ENCODE measurements around the gene GNAT1. TPM values are rescaled to one million over a fixed set of nuclear protein-coding genes. Genes with fewer than 3 reads are reported as not detected.
"Not testable (repeated sequence)": the region's sequence is repeated elsewhere in the genome, so short reads cannot be mapped to it uniquely, and the experiment has no call there.

The GNAT1 gene
- total RNA-seq, 1 donor from 2014 or later = 0.05 TPM

GRCh38 chr3:50202353-50203112 lies 11.1 kb downstream of the GNAT1 start:
- peak; percentile 8 for DNase-seq (ENCODE audit: low read depth)

- DNase-seq (ENCODE audit: low read depth) = no peak
Measured at GRCh38 chr3:50203113-50203808, 11.9 kb downstream of the GNAT1 start.

- peak; percentile 22 for DNase-seq (ENCODE audit: low read depth)
Measured at GRCh38 chr3:50203809-50204803, 12.7 kb downstream of the GNAT1 start.

- DNase-seq (ENCODE audit: low read depth) = no peak
Measured at GRCh38 chr3:50204804-50205412, 13.5 kb downstream of the GNAT1 start, which contains the start of gene SLC38A3. Gene SLC38A3, plus strand, starts transcription at chr3:50205271. Its CDS starts 8,929 bp downstream, at chr3:50214200.

- no peak for DNase-seq (ENCODE audit: low read depth)
Measured at GRCh38 chr3:50205413-50206276, 14.2 kb downstream of the GNAT1 start.

- no peak for DNase-seq (ENCODE audit: low read depth)
Measured at GRCh38 chr3:50207359-50208042, 16.1 kb downstream of the GNAT1 start.

- DNase-seq (ENCODE audit: low read depth) = no peak
Measured at GRCh38 chr3:50208677-50209344, 17.4 kb downstream of the GNAT1 start.

GRCh38 chr3:50210176-50210509 lies 18.7 kb downstream of the GNAT1 start:
- no peak for DNase-seq (ENCODE audit: low read depth)

- no peak for DNase-seq (ENCODE audit: low read depth)
Measured at GRCh38 chr3:50210510-50211367, 19.3 kb downstream of the GNAT1 start.

GRCh38 chr3:50211368-50211717 lies 19.9 kb downstream of the GNAT1 start:
- not testable (repeated sequence) for DNase-seq (ENCODE audit: low read depth)

GRCh38 chr3:50211930-50212329 lies 20.5 kb downstream of the GNAT1 start:
- peak; percentile 84 for DNase-seq (ENCODE audit: low read depth)

GRCh38 chr3:50212502-50212901 lies 21.1 kb downstream of the GNAT1 start:
- DNase-seq (ENCODE audit: low read depth) = no peak

- no peak for DNase-seq (ENCODE audit: low read depth)
Measured at GRCh38 chr3:50212971-50213370, 21.6 kb downstream of the GNAT1 start.

- DNase-seq (ENCODE audit: low read depth) = no peak
Measured at GRCh38 chr3:50213373-50213772, 22.0 kb downstream of the GNAT1 start.

- no peak for DNase-seq (ENCODE audit: low read depth)
Measured at GRCh38 chr3:50214824-50215223, 23.4 kb downstream of the GNAT1 start.

- no peak for DNase-seq (ENCODE audit: low read depth)
Measured at GRCh38 chr3:50215529-50215928, 24.1 kb downstream of the GNAT1 start.

- DNase-seq (ENCODE audit: low read depth) = no peak
Measured at GRCh38 chr3:50217681-50218080, 26.3 kb downstream of the GNAT1 start.

- DNase-seq (ENCODE audit: low read depth) = no peak
Measured at GRCh38 chr3:50218448-50218847, 27.0 kb downstream of the GNAT1 start.

GRCh38 chr3:50219285-50219684 lies 27.9 kb downstream of the GNAT1 start:
- DNase-seq (ENCODE audit: low read depth) = no peak

Measured in renal cortical epithelial cell (primary cell).